Mesenchymal stem cell (in vitro differentiated cells and primary cell): Measurements from ENCODE around the gene KCNH2.

Source experiments
- DNase-seq: peaks from one replicate; pipeline ENCODE4 v3.0.0-alpha.2; 2013
- H2AFZ ChIP-seq: one replicate; pipeline ENCODE4 v1.6.1; 2013; ENCODE audit warnings: low read depth, mild to moderate bottlenecking, control low read depth, inconsistent platforms, low read length, moderate library complexity
- H2AK5ac ChIP-seq: 2 replicates; pipeline ENCODE4 v1.6.1; 2013; ENCODE audit warnings: low read length, moderate library complexity, mild to moderate bottlenecking, inconsistent platforms; ENCODE audit not compliant: severe bottlenecking
- H2BK120ac ChIP-seq: one replicate; pipeline ENCODE4 v1.6.1; 2013; ENCODE audit warnings: low read depth, mild to moderate bottlenecking, inconsistent platforms, low read length, moderate library complexity
- H2BK12ac ChIP-seq, 2 experiments: one replicate each; pipeline ENCODE4 v1.6.1; 2013; ENCODE audit warnings: inconsistent platforms in 2 of 2, low read length in 2 of 2, mild to moderate bottlenecking in 2 of 2, moderate library complexity in 2 of 2, control low read depth in 1 of 2
- H2BK15ac ChIP-seq: one replicate; pipeline ENCODE4 v1.6.1; 2013; ENCODE audit warnings: mild to moderate bottlenecking, low read depth, inconsistent platforms; ENCODE audit not compliant: poor library complexity, severe bottlenecking
- H2BK5ac ChIP-seq: 2 replicates; pipeline ENCODE4 v1.6.1; 2013; ENCODE audit warnings: low read depth, mild to moderate bottlenecking, low read length, control low read depth, inconsistent platforms; ENCODE audit not compliant: poor library complexity, severe bottlenecking
- H3K14ac ChIP-seq, 2 experiments: one replicate each; pipeline ENCODE4 v1.6.1; 2013; ENCODE audit warnings: inconsistent platforms in 2 of 2, low read length in 2 of 2, control low read depth in 1 of 2, mild to moderate bottlenecking in 1 of 2, moderate library complexity in 1 of 2
- H3K18ac ChIP-seq, 2 experiments: one replicate each; pipeline ENCODE4 v1.6.1; 2013; ENCODE audit warnings: inconsistent platforms in 2 of 2, low read length in 2 of 2, control low read depth in 1 of 2, low read depth in 1 of 2, mild to moderate bottlenecking in 1 of 2
- H3K23ac ChIP-seq, 2 experiments: one replicate each; pipeline ENCODE4 v1.6.1; 2013; ENCODE audit warnings: inconsistent platforms in 2 of 2, low read length in 2 of 2, mild to moderate bottlenecking in 2 of 2, moderate library complexity in 2 of 2, control low read depth in 1 of 2
- H3K27ac ChIP-seq: 2 replicates; pipeline ENCODE4 v1.5.1; 2013; ENCODE audit warnings: mild to moderate bottlenecking, moderate library complexity, low read length, control low read depth, inconsistent platforms; ENCODE audit not compliant: poor library complexity, severe bottlenecking
- H3K27me3 ChIP-seq, 2 experiments: 2 replicates each; pipeline versions ENCODE4 v1.6.1 to v1.7.0; 2013; ENCODE audit warnings: low read length in 2 of 2, mild to moderate bottlenecking in 2 of 2, moderate library complexity in 2 of 2, control low read depth in 1 of 2, inconsistent platforms in 1 of 2; ENCODE audit not compliant: control insufficient read depth in 1 of 2, insufficient read depth in 1 of 2
- H3K36me3 ChIP-seq, 2 experiments: 2 replicates each; pipeline versions ENCODE4 v1.6.1 to v1.7.0; 2013; ENCODE audit warnings: low read length in 2 of 2, control low read depth in 1 of 2, inconsistent platforms in 1 of 2, low read depth in 1 of 2, mild to moderate bottlenecking in 1 of 2; ENCODE audit not compliant: insufficient read depth in 2 of 2, control insufficient read depth in 1 of 2
- H3K4ac ChIP-seq, 2 experiments: one replicate each; pipeline ENCODE4 v1.6.1; 2013; ENCODE audit warnings: inconsistent platforms in 2 of 2, low read length in 2 of 2, mild to moderate bottlenecking in 2 of 2, moderate library complexity in 2 of 2, control low read depth in 1 of 2, low read depth in 1 of 2
- H3K4me1 ChIP-seq: 2 replicates; pipeline ENCODE4 v1.6.1; 2013; ENCODE audit warnings: low read depth, low read length, control low read depth; ENCODE audit not compliant: control insufficient read depth, insufficient read depth
- H3K4me2 ChIP-seq: 2 replicates; pipeline ENCODE4 v1.6.1; 2013; ENCODE audit warnings: low read length, mild to moderate bottlenecking, inconsistent platforms; ENCODE audit not compliant: poor library complexity, severe bottlenecking
- H3K4me3 ChIP-seq, 2 experiments: 2 replicates each; pipeline versions ENCODE4 v1.5.1 to v1.7.0; 2013; ENCODE audit warnings: low read length in 2 of 2, mild to moderate bottlenecking in 2 of 2, control low read depth in 1 of 2, low read depth in 1 of 2; ENCODE audit not compliant: insufficient read depth in 1 of 2
- H3K79me1 ChIP-seq: replicated peaks from 2 replicates; pipeline ENCODE4 v1.6.1; 2013; ENCODE audit warnings: mild to moderate bottlenecking, control low read depth, low read length, inconsistent platforms; ENCODE audit not compliant: poor library complexity, severe bottlenecking
- H3K9ac ChIP-seq: 2 replicates; pipeline ENCODE4 v1.7.0; 2013; ENCODE audit warnings: mild to moderate bottlenecking, low read length, moderate library complexity
- H3K9me3 ChIP-seq: 2 replicates; pipeline ENCODE4 v1.7.0; 2013; ENCODE audit warnings: mild to moderate bottlenecking, low read length; ENCODE audit not compliant: control insufficient read depth
- H4K8ac ChIP-seq: one replicate; pipeline ENCODE4 v1.6.1; 2013; ENCODE audit warnings: inconsistent platforms, mild to moderate bottlenecking, low read length, moderate library complexity
- H4K91ac ChIP-seq: one replicate; pipeline ENCODE4 v1.6.1; 2013; ENCODE audit warnings: mild to moderate bottlenecking, low read length, inconsistent platforms
- WGBS: methylation state at CpG from one replicate; pipeline ENCODE4 v1.1.7; 2013; ENCODE audit warnings: mixed read lengths; 5-methylcytosine and 5-hydroxymethylcytosine counted together

Gene KCNH2

DNA sequence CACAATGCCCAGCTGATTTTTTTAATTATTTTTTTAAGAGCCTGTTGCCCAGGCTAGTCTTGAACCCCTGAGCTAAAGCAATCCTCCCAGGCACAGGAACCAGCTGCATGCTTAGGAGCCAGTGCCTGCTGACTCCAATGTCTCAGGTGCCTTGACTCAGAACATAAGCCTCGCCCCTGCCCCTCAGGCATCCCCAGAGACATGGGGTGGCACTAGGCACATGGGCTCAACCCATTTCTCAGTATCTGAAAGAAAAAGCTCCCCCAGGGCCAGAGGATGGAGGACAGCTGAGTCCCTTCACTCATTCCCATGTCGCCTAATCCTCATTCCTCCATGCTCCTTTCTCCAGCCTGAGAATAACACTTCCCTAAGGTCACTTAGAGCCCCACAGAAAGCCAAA lies 39.1 kb downstream of the KCNH2 start:
- H3K4me1 ChIP-seq = no peaks in the 10 kb centered on the region
- no peaks in the 10 kb centered on the region for H3K9me3 ChIP-seq
- no peak for DNase-seq
- no peak overlapping the region for H3K27ac ChIP-seq
- no peaks in the 10 kb centered on the region for H3K36me3 ChIP-seq
- H3K4ac ChIP-seq = no peak overlapping the region
- H2AK5ac ChIP-seq = no peak overlapping the region
- H3K27me3 ChIP-seq = peaks cover 9 to 63% of the 10 kb centered on the region in 2 experiments
- H3K14ac ChIP-seq = no peak overlapping the region
- H3K79me1 ChIP-seq = no peaks in the 10 kb centered on the region
- H4K8ac ChIP-seq = no peak overlapping the region
- H3K4me2 ChIP-seq = no peak overlapping the region
- 85% methylated on average over 2 of the region's 2 CpGs for WGBS
- no peak overlapping the region for H3K4me3 ChIP-seq
- no peak overlapping the region for H3K9ac ChIP-seq
- no peak overlapping the region for H2AFZ ChIP-seq
- no peak overlapping the region for H2BK5ac ChIP-seq
- H3K18ac ChIP-seq = no peak overlapping the region
- H2BK120ac ChIP-seq = no peak overlapping the region
- no peak overlapping the region for H2BK12ac ChIP-seq
- H3K23ac ChIP-seq = no peak overlapping the region
- no peak overlapping the region for H2BK15ac ChIP-seq
- no peak overlapping the region for H4K91ac ChIP-seq

GRCh38 chr7:150938566-150938965 lies 39.6 kb downstream of the KCNH2 start:
- H2BK5ac ChIP-seq = no peak overlapping the region
- H3K36me3 ChIP-seq = no peaks in the 10 kb centered on the region
- DNase-seq = no peak
- H3K9ac ChIP-seq = no peak overlapping the region
- H2AFZ ChIP-seq = no peak overlapping the region
- H3K23ac ChIP-seq = no peak overlapping the region
- no peak overlapping the region for H2BK15ac ChIP-seq
- no peaks in the 10 kb centered on the region for H3K79me1 ChIP-seq
- no peak overlapping the region for H3K18ac ChIP-seq
- H3K4me1 ChIP-seq = no peaks in the 10 kb centered on the region
- H2AK5ac ChIP-seq = no peak overlapping the region
- H3K14ac ChIP-seq = no peak overlapping the region
- no peak overlapping the region for H3K4me3 ChIP-seq
- H3K4ac ChIP-seq = no peak overlapping the region
- no peak overlapping the region for H3K4me2 ChIP-seq
- H2BK12ac ChIP-seq = no peak overlapping the region
- no peaks in the 10 kb centered on the region for H3K9me3 ChIP-seq
- H4K8ac ChIP-seq = no peak overlapping the region
- no peak overlapping the region for H3K27ac ChIP-seq
- 77% methylated on average over 4 of the region's 4 CpGs for WGBS
- peaks cover 9 to 60% of the 10 kb centered on the region in 2 experiments for H3K27me3 ChIP-seq
- H2BK120ac ChIP-seq = no peak overlapping the region
- no peak overlapping the region for H4K91ac ChIP-seq

DNA sequence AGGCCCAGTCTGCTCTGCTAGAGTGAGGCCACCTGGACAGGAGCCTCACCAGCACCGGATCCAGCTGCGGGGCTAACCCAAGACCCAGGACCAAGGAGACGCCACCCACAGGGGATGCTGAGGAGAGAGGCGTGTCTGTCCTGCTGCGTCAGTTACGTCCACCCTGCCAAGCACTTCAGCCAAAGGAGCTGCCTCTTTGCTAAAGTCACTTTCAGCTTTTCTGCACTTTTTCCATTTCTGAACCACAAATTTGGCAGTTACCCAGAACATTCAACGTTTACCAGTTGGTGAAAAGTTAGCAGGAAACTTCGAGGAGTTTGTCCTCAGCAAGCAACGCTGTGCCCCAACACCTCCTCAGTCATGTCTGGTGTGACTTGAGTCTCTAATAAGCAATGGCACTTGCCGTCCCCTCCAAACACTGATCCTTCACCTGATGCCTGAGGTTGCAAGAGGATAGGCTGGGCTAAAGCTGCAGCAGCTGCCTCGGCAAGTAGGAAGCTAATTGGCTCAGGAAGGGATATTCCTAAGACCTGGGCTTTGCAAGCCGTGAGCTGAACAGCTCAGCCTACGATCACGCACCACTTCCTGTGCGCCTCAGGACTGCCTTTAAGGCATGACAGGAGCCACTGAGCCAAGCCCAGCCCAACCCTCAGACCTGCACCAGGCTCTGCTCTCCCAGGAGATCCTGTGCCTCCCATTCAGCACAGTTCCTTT lies 40.1 kb downstream of the KCNH2 start:
- Histone ChIP-seq H3K4me3 (no peak overlapping the region), H3K9ac (no peak overlapping the region), H3K27ac (no peak overlapping the region), H3K14ac (no peak overlapping the region), H4K91ac (no peak overlapping the region), H2BK15ac (no peak overlapping the region), H2AK5ac (no peak overlapping the region), H2BK5ac (no peak overlapping the region), H2AFZ (no peak overlapping the region), H3K27me3 (peaks cover 9 to 56% of the 10 kb centered on the region in 2 experiments), H3K4ac (no peak overlapping the region), H3K4me1 (no peaks in the 10 kb centered on the region), H3K4me2 (no peak overlapping the region), H3K18ac (no peak overlapping the region), H3K23ac (no peak overlapping the region), H3K36me3 (no peaks in the 10 kb centered on the region), H3K79me1 (no peaks in the 10 kb centered on the region), H2BK12ac (no peak overlapping the region), H4K8ac (no peak overlapping the region), H3K9me3 (no peaks in the 10 kb centered on the region), H2BK120ac (no peak overlapping the region)
- WGBS = 65% methylated on average over 15 of the region's 15 CpGs
- DNase-seq = no peak

- no peak overlapping the region for H2BK5ac ChIP-seq
- H2AFZ ChIP-seq = no peak overlapping the region
- no peaks in the 10 kb centered on the region for H3K36me3 ChIP-seq
- WGBS = 89% methylated on average over 9 of the region's 9 CpGs
- H3K27ac ChIP-seq = no peak overlapping the region
- no peak overlapping the region for H3K23ac ChIP-seq
- no peak for DNase-seq
- H4K91ac ChIP-seq = peak overlapping the region; percentile 36
- H3K4me2 ChIP-seq = no peak overlapping the region
- H2AK5ac ChIP-seq = no peak overlapping the region
- H4K8ac ChIP-seq = no peak overlapping the region
- peaks cover 15 to 48% of the 10 kb centered on the region in 2 experiments for H3K27me3 ChIP-seq
- no peak overlapping the region for H3K4me3 ChIP-seq
- no peak overlapping the region for H3K4ac ChIP-seq
- H3K4me1 ChIP-seq = no peaks in the 10 kb centered on the region
- H3K9me3 ChIP-seq = no peaks in the 10 kb centered on the region
- H2BK15ac ChIP-seq = no peak overlapping the region
- H2BK12ac ChIP-seq = no peak overlapping the region
- H3K9ac ChIP-seq = no peak overlapping the region
- no peak overlapping the region for H3K18ac ChIP-seq
- H3K14ac ChIP-seq = no peak overlapping the region
- no peaks in the 10 kb centered on the region for H3K79me1 ChIP-seq
- no peak overlapping the region for H2BK120ac ChIP-seq
These were observed 42.1 kb downstream of the KCNH2 start for GRCh38 chr7:150936018-150936417.
